Naive thymus-derived CD4-positive, alpha-beta T cell (primary cell): ENCODE data around the gene RNGTT. TPM values are rescaled to one million over a fixed set of nuclear protein-coding genes. Genes with fewer than 3 reads are reported as not detected.
A peak's percentile ranks its signal among the peaks of the same experiment; 100 is the strongest.
"Not testable (repeated sequence)": the region's sequence is repeated elsewhere in the genome, so short reads cannot be mapped to it uniquely, and the experiment has no call there.

Experiments used
- ATAC-seq: fragments of 150-1000 bp; cut with Tn5 transposase; 2 replicates; pipeline ENCODE4 v1.10.0; 2021; ENCODE audit warnings: mild to moderate bottlenecking, moderate library complexity
- CTCF ChIA-PET: fragments of 350-600 bp; sonication (Branson Sonifier 250); formaldehyde crosslinking; loops from one replicate; lab custom pipeline; 2021; ENCODE audit warnings: antibody characterized with exemption; lab: Charles Lee
- POLR2A ChIA-PET: fragments of 350-600 bp; sonication (Branson Sonifier 250); formaldehyde crosslinking; loops from one replicate; lab custom pipeline; 2021; ENCODE audit warnings: antibody characterized with exemption, inconsistent platforms; lab: Charles Lee
- DNase-seq, 9 donors: peaks; one replicate each; pipeline versions ENCODE4 v3.0.0 to v3.0.0-alpha.2; 2020 to 2022; ENCODE audit warnings: mixed read lengths in 1 of 9
- H3K27ac ChIP-seq: one replicate; pipeline ENCODE4 v1.7.0; 2013; ENCODE audit warnings: mild to moderate bottlenecking, low read depth, low read length, moderate library complexity
- H3K27me3 ChIP-seq, 2 donors: one replicate each; pipeline ENCODE4 v1.7.0; 2013; ENCODE audit warnings: low read length in 2 of 2, mild to moderate bottlenecking in 2 of 2, moderate library complexity in 2 of 2; ENCODE audit not compliant: control insufficient read depth in 2 of 2, insufficient read depth in 2 of 2
- H3K36me3 ChIP-seq, 3 experiments: 1 replicate in 2 of 3; 2 replicates in 1 of 3; pipeline ENCODE4 v1.7.0; 2013; ENCODE audit warnings: low read length in 3 of 3, mild to moderate bottlenecking in 3 of 3, moderate library complexity in 1 of 3; ENCODE audit not compliant: insufficient read depth in 3 of 3, control insufficient read depth in 2 of 3
- H3K4me1 ChIP-seq, 2 donors: one replicate each; pipeline ENCODE4 v1.7.0; 2013; ENCODE audit warnings: low read length in 2 of 2, mild to moderate bottlenecking in 2 of 2, moderate library complexity in 1 of 2; ENCODE audit not compliant: control insufficient read depth in 2 of 2, insufficient read depth in 2 of 2
- H3K4me3 ChIP-seq: 2 replicates; pipeline ENCODE4 v1.7.0; 2013; ENCODE audit warnings: mild to moderate bottlenecking, low read length
- H3K9me3 ChIP-seq, 3 experiments: 1 replicate in 2 of 3; 2 replicates in 1 of 3; pipeline ENCODE4 v1.7.0; 2013; ENCODE audit warnings: low read length in 3 of 3; ENCODE audit not compliant: control insufficient read depth in 2 of 3
- H3K27ac Mint-ChIP-seq, 9 donors: one replicate each; pipeline ENCODE4 v1.8.0; 2020 to 2022; ENCODE audit warnings: mixed read lengths in 9 of 9, mild to moderate bottlenecking in 8 of 9, moderate library complexity in 5 of 9, inconsistent platforms in 2 of 9
- H3K27me3 Mint-ChIP-seq, 5 donors: one replicate each; pipeline ENCODE4 v1.8.0; 2021 to 2022; ENCODE audit warnings: mixed read lengths in 5 of 5, mild to moderate bottlenecking in 1 of 5
- H3K36me3 Mint-ChIP-seq, 5 donors: one replicate each; pipeline ENCODE4 v1.8.0; 2020 to 2022; ENCODE audit warnings: mixed read lengths in 5 of 5, mild to moderate bottlenecking in 3 of 5, inconsistent platforms in 1 of 5
- H3K4me1 Mint-ChIP-seq, 7 donors: one replicate each; pipeline ENCODE4 v1.8.0; 2020 to 2022; ENCODE audit warnings: mixed read lengths in 7 of 7, mild to moderate bottlenecking in 3 of 7, inconsistent platforms in 1 of 7
- H3K4me3 Mint-ChIP-seq, 10 donors: one replicate each; pipeline ENCODE4 v1.8.0; 2020 to 2022; ENCODE audit warnings: mild to moderate bottlenecking in 10 of 10, mixed read lengths in 10 of 10, moderate library complexity in 6 of 10, inconsistent platforms in 2 of 10
- H3K9me3 Mint-ChIP-seq, 11 donors: one replicate each; pipeline ENCODE4 v1.8.0; 2020 to 2022; ENCODE audit warnings: mixed read lengths in 11 of 11, mild to moderate bottlenecking in 4 of 11, inconsistent platforms in 1 of 11, moderate library complexity in 1 of 11
- intact Hi-C, 2 donors: fragments of 100-400 bp; cut with micrococcal nuclease; formaldehyde crosslinking; loops; one replicate each; pipeline ENCODE4 v1.15.1; 2023
- polyA plus RNA-seq, 2 donors: library from polyadenylated mRNA; unstranded; fragments of 300-500 nt; fragmentation: Illumina TruSeq; gene quantifications; one replicate each; pipeline ENCODE4 v1.2.3, GENCODE V29; 2021
- total RNA-seq, 6 experiments: library from RNA in 5 of 6; stranded (reverse) in 5 of 6; gene quantifications; 1 replicate in 5 of 6; 2 replicates in 1 of 6; pipeline ENCODE4 v1.2.3 and lab custom pipeline; 2021 to 2026

Gene RNGTT
- total and polyA plus RNA-seq, 7 experiments from 2014 or later = 15.4 to 26.5 (median 19.3) TPM

DNA sequence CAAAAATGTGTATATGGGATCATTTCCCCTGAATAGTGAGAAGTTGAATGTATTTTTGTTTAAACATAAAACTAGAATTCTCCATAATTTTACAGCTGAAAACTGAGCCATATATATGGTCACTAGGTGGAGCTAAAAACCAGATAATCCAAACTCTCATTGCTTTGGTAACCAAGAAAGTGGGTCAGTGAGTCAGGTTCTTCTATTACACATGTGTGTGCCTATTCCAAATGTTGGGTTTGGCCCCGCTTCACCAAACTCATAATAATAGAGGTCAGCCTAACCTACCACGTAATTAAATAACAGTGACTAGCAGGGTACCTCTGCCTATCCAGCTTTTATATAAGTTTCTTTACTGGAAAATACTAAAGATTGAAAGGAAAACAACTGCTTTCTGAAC, 19.3 kb upstream of the RNGTT start:
- Mint-ChIP-seq H3K4me3 (no peak overlapping the region), H3K36me3 (no peaks in the 10 kb centered on the region), H3K27ac (no peak overlapping the region), H3K27me3 (peaks cover 0 to 23% (median 0%) of the 10 kb centered on the region in 5 donors), H3K9me3 (no peaks in the 10 kb centered on the region), H3K4me1 (peaks cover 0 to 7% (median 0%) of the 10 kb centered on the region in 7 donors)
- H3K27ac ChIP-seq = no peak overlapping the region
- no peaks in the 10 kb centered on the region for H3K4me1 ChIP-seq
- no peaks in the 10 kb centered on the region for H3K9me3 ChIP-seq
- POLR2A ChIA-PET = interaction anchor here (0.5 to 2.5 kb wide), 8 partner anchors 19 to 370 kb away, joined by 3 to 19 read pairs (median 4); partner anchors contain the start of genes PM20D2, PNRC1, RNGTT and UBE2J1
- ATAC-seq (peak; percentile 94), DNase-seq (peak in 7 of 9 donors; percentile 29 to 62 (median 55))
- H3K4me3 ChIP-seq = no peak overlapping the region
- H3K36me3 ChIP-seq = no peaks in the 10 kb centered on the region
- H3K27me3 ChIP-seq = no peaks in the 10 kb centered on the region
- intact Hi-C loops = loop anchor here (1.0 to 5.0 kb wide), 13 partner anchors 97 to 630 kb away; partner anchors contain the start of genes ANKRD6 (in 1 of the 2), GABRR2 (in 1 of the 2), PM20D2 (in 1 of the 2) and PNRC1 (in 1 of the 2)
- CTCF ChIA-PET = interaction anchor here (0.6 to 3.4 kb wide), 24 partner anchors 9 to 1328 kb away, joined by 3 to 35 read pairs (median 4); partner anchors contain the start of genes GABRR2, PM20D2, PNRC1 and RNGTT

DNA sequence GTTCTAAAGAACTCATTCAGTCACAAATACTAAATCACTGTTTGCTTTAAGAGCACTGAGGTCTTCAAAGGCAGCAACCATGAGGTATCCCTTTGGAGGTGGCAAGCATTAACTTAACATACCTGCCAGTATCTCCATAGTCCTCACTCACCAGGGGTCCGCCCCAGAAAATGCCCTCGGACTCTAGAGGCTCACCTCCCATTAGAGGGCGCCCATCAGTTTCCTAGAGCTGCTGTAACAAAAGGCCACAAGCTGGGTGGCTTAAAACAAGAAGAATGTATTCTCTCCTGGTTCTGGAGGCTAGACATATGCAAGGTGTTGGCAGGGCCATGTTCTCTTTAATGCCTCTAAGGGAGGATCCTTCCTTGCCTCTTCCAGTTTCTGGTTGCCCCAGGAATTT, 12.0 kb upstream of the RNGTT start:
- H3K4me1 ChIP-seq = no peaks in the 10 kb centered on the region
- ATAC-seq = no peak
- Mint-ChIP-seq H3K4me3 (no peak overlapping the region), H3K36me3 (no peaks in the 10 kb centered on the region), H3K27ac (no peak overlapping the region), H3K9me3 (no peaks in the 10 kb centered on the region), H3K4me1 (peaks cover 0 to 6% (median 2%) of the 10 kb centered on the region in 7 donors), H3K27me3 (peaks cover 0 to 18% (median 0%) of the 10 kb centered on the region in 5 donors)
- DNase-seq = no peak
- CTCF ChIA-PET = interaction anchor here (1.0 kb wide), 1 partner anchor 397 kb away, joined by 3 read pairs; no protein-coding TSS in a partner anchor
- no peaks in the 10 kb centered on the region for H3K9me3 ChIP-seq
- no peaks in the 10 kb centered on the region for H3K27me3 ChIP-seq
- POLR2A ChIA-PET = no interaction called here
- no peak overlapping the region for H3K4me3 ChIP-seq
- H3K27ac ChIP-seq = no peak overlapping the region
- H3K36me3 ChIP-seq = no peaks in the 10 kb centered on the region
- intact Hi-C loops = no loop called here

DNA sequence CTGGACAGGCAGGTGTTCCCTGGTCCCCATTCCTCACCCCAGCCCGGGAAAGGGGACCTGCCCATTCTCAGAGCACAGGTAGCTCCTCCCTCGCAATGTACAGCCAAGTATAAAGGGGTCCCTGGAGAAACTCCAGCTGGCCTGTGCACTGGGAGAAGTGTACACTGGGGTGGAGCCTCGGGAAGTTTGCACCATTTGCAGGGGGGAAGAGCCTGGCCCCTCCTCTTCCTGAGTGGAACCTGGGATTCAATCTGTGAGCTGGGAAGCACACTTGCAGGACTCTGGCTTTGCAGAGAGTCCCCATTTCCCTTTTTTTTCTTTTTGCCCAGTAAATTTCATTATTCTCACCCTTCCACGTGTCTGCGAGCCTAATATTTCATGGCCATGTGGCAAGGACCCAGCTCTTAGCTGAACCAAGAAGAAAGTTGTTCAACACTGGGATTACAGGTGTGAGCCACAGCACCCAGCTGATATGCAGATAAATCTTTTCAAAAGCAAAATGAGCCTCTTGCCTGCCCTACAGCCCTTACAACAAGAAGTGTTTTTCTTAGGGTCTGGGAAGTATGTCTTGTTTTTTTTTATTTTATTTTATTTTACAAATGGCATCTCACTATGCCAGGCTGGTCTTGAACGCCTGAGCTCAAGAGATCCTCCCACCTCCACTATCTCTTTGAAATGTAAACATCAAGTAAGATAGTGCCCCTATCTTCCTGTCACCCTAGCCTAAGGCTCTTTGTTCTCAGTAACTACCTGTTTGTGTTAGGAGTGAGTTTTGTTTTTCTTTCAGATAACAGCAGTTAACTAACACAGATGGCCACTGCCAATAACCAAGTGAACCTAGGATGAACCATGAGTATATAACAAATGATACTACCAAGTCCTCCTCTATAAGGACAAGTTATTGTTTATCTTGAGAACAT, 9.3 kb upstream of the RNGTT start:
- CTCF ChIA-PET = interaction anchor here (1.4 kb wide), 1 partner anchor 10 kb away, joined by 4 read pairs; no protein-coding TSS in a partner anchor
- peaks cover 0 to 19% (median 4%) of the 10 kb centered on the region in 11 donors for H3K9me3 Mint-ChIP-seq
- intact Hi-C loops = no loop called here
- DNase-seq (no peak), ATAC-seq (no peak)
- H3K27ac ChIP-seq = no peak overlapping the region
- H3K4me3 Mint-ChIP-seq = no peak overlapping the region
- POLR2A ChIA-PET = no interaction called here
- H3K36me3 Mint-ChIP-seq = peaks cover 0 to 8% (median 6%) of the 10 kb centered on the region in 5 donors
- peaks cover 0 to 4% (median 0%) of the 10 kb centered on the region in 5 donors for H3K27me3 Mint-ChIP-seq
- no peaks in the 10 kb centered on the region for H3K36me3 ChIP-seq
- no peaks in the 10 kb centered on the region for H3K27me3 ChIP-seq
- no peaks in the 10 kb centered on the region for H3K4me1 ChIP-seq
- no peaks in the 10 kb centered on the region for H3K9me3 ChIP-seq
- no peak overlapping the region for H3K4me3 ChIP-seq
- peaks cover 0 to 6% (median 2%) of the 10 kb centered on the region in 7 donors for H3K4me1 Mint-ChIP-seq
- H3K27ac Mint-ChIP-seq = peak overlapping the region in 2 of 9 donors; percentile 9 to 60

DNA sequence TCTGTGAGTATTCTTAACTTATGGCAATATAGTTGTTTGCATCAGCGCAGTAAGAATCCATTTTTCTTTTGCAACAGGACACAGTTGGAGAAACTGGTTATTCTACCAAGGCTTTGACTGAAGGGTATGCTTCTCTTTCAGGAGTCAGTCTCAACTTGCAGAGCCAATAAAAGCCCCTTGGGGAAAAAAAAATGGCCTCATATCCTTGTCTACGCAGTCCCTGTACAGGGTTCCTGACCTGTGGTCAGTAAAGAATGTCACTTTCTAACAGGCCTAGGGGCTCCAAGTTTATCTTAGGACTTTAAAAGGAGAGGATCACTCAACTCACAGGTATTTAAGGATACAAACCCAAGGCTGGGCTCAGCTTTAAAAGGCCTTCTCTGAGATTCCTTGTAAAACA, 6.9 kb upstream of the RNGTT start:
- Mint-ChIP-seq H3K27me3 (peaks cover 0 to 4% (median 0%) of the 10 kb centered on the region in 5 donors), H3K4me1 (peaks cover 0 to 8% (median 2%) of the 10 kb centered on the region in 7 donors), H3K9me3 (peaks cover 0 to 36% (median 9%) of the 10 kb centered on the region in 11 donors), H3K36me3 (peaks cover 0 to 13% (median 6%) of the 10 kb centered on the region in 5 donors), H3K4me3 (no peak overlapping the region), H3K27ac (no peak overlapping the region)
- ChIA-PET CTCF (no interaction called here), POLR2A (no interaction called here)
- no peaks in the 10 kb centered on the region for H3K9me3 ChIP-seq
- no peak overlapping the region for H3K27ac ChIP-seq
- H3K4me1 ChIP-seq = no peaks in the 10 kb centered on the region
- DNase-seq = no peak
- intact Hi-C loops = no loop called here
- no peak overlapping the region for H3K4me3 ChIP-seq
- no peak for ATAC-seq
- no peaks in the 10 kb centered on the region for H3K36me3 ChIP-seq
- H3K27me3 ChIP-seq = no peaks in the 10 kb centered on the region

DNA sequence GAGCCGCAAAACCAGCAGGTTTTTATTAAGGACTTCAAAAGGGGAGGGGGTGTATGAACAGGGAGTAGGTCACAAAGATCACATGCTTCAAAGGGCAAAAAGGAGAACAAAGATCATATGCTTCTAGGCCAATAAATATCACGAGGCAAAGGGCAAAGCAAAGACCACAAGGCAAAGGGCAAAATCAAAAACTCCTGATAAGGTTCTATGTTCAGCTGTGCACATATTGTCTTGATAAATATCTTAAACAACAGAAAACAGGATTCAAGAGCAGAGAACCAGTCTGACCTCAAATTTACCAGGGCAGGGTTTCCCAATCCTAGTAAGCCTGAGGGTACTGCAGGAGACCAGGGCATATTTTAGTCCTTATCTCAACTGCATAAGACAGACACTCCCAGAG, 5.8 kb upstream of the RNGTT start:
- H3K4me3 Mint-ChIP-seq, ATAC-seq, H3K27ac Mint-ChIP-seq, H3K27me3 Mint-ChIP-seq, H3K36me3 ChIP-seq, CTCF ChIA-PET, H3K4me3 ChIP-seq, DNase-seq, H3K9me3 ChIP-seq, H3K27me3 ChIP-seq, H3K4me1 ChIP-seq, intact Hi-C loops, H3K27ac ChIP-seq: not testable (repeated sequence)
- H3K4me1 Mint-ChIP-seq = peaks cover 0 to 17% (median 9%) of the 10 kb centered on the region in 7 donors
- H3K9me3 Mint-ChIP-seq = peaks cover 0 to 39% (median 11%) of the 10 kb centered on the region in 11 donors
- peaks cover 0 to 13% (median 6%) of the 10 kb centered on the region in 5 donors for H3K36me3 Mint-ChIP-seq
- POLR2A ChIA-PET = interaction anchor here (0.6 kb wide), 1 partner anchor 7 kb away, joined by 5 read pairs; no protein-coding TSS in a partner anchor

DNA sequence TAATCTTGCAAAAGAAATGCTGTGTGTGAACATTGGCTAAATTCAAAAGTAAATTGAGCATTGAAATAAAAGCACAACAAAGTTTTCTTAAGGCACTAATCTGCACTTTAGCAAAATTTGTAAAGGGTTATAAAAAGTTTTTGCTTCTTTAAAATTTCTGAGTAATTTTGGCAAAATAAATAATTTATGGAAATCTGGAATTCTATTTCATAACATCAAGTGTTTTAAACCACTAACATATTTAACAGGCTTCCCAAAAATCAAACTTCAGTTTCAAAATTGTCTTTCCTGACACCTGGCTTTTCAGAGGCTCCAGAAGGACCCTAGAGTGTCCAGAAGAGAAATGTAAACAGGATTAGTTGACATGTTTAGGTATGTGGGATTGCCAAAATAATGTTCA, 4.5 kb upstream of the RNGTT start:
- Mint-ChIP-seq H3K27ac (no peak overlapping the region), H3K36me3 (peaks cover 0 to 13% (median 6%) of the 10 kb centered on the region in 5 donors), H3K27me3 (peaks cover 0 to 2% (median 0%) of the 10 kb centered on the region in 5 donors), H3K9me3 (peaks cover 0 to 39% (median 13%) of the 10 kb centered on the region in 11 donors), H3K4me3 (no peak overlapping the region), H3K4me1 (peaks cover 6 to 24% (median 20%) of the 10 kb centered on the region in 7 donors)
- Histone ChIP-seq H3K36me3 (peaks cover 0 to 6% (median 0%) of the 10 kb centered on the region in 3 experiments), H3K27me3 (no peaks in the 10 kb centered on the region), H3K9me3 (no peaks in the 10 kb centered on the region), H3K27ac (no peak overlapping the region), H3K4me3 (no peak overlapping the region), H3K4me1 (peaks cover under 1 to 10% of the 10 kb centered on the region in 2 donors)
- no peak for DNase-seq
- ATAC-seq = no peak
- CTCF ChIA-PET = no interaction called here
- POLR2A ChIA-PET = no interaction called here
- intact Hi-C loops = no loop called here
